GM23338 (cell line): ENCODE data around the gene DNAJB13. TPM values are rescaled to one million over a fixed set of nuclear protein-coding genes. Genes with fewer than 3 reads are reported as not detected.

Experiments
- ATAC-seq: fragments of 200-7000 bp; cut with Tn5 transposase; 3 replicates; pipeline ENCODE4 v1.9.1; 2020
- DNase-seq: peaks from one replicate; pipeline ENCODE4 v3.0.0-alpha.2; 2015; ENCODE audit warnings: low spot score
- H2AFZ ChIP-seq: fragments of 200-600 bp; sonication (generic); 2 replicates; pipeline ENCODE4 v1.8.0; 2016; ENCODE audit warnings: antibody characterized with exemption, mild to moderate bottlenecking, moderate library complexity
- H3F3A ChIP-seq: fragments of 200-600 bp; sonication (generic); replicated peaks from 2 replicates; pipeline ENCODE4 v1.8.0; 2017; ENCODE audit warnings: antibody characterized with exemption, mixed run types, low read depth
- H3K27ac ChIP-seq: fragments of 200-600 bp; sonication (generic); 2 replicates; pipeline ENCODE4 v1.6.1; 2016; ENCODE audit warnings: low read depth
- H3K27me3 ChIP-seq: fragments of 200-600 bp; sonication (generic); 2 replicates; pipeline ENCODE4 v1.8.0; 2016; ENCODE audit warnings: mild to moderate bottlenecking, mixed run types, moderate library complexity; ENCODE audit not compliant: insufficient read depth
- H3K36me3 ChIP-seq: fragments of 200-600 bp; sonication (generic); 2 replicates; pipeline ENCODE4 v1.8.0; 2016; ENCODE audit warnings: mild to moderate bottlenecking; ENCODE audit not compliant: insufficient read depth
- H3K4me1 ChIP-seq: fragments of 200-600 bp; sonication (generic); 2 replicates; pipeline ENCODE4 v1.8.0; 2016; ENCODE audit warnings: mild to moderate bottlenecking, moderate library complexity; ENCODE audit not compliant: insufficient read depth
- H3K4me2 ChIP-seq: fragments of 200-600 bp; sonication (generic); 2 replicates; pipeline ENCODE4 v1.7.1; 2017; ENCODE audit warnings: mixed run types
- H3K4me3 ChIP-seq: fragments of 200-600 bp; sonication (generic); 2 replicates; pipeline ENCODE4 v1.6.1; 2016; ENCODE audit warnings: mixed run types
- H3K79me2 ChIP-seq: fragments of 200-600 bp; sonication (generic); replicated peaks from 2 replicates; pipeline ENCODE4 v1.8.0; 2017; ENCODE audit warnings: mild to moderate bottlenecking; ENCODE audit not compliant: insufficient read depth
- H3K9me2 ChIP-seq: fragments of 200-600 bp; sonication (generic); 2 replicates; pipeline ENCODE4 v1.8.0; 2017; ENCODE audit not compliant: insufficient read depth
- H4K20me1 ChIP-seq: fragments of 200-600 bp; sonication (generic); replicated peaks from 2 replicates; pipeline ENCODE4 v1.8.0; 2017; ENCODE audit warnings: mild to moderate bottlenecking; ENCODE audit not compliant: insufficient read depth
- H3K27ac Mint-ChIP-seq: 2 replicates; pipeline ENCODE4 v1.8.0; 2020; ENCODE audit warnings: inconsistent platforms, mild to moderate bottlenecking, moderate library complexity, mixed read lengths
- H3K27me3 Mint-ChIP-seq: 3 replicates; pipeline ENCODE4 v1.8.0; 2022; ENCODE audit warnings: low read depth, mild to moderate bottlenecking, moderate library complexity, mixed read lengths, inconsistent platforms; ENCODE audit not compliant: insufficient read depth, poor library complexity
- H3K36me3 Mint-ChIP-seq: 3 replicates; pipeline ENCODE4 v1.8.0; 2021; ENCODE audit warnings: low read depth, mild to moderate bottlenecking, inconsistent platforms, moderate library complexity, mixed read lengths
- H3K4me1 Mint-ChIP-seq: 3 replicates; pipeline ENCODE4 v1.8.0; 2020; ENCODE audit warnings: mild to moderate bottlenecking, inconsistent platforms, mixed read lengths
- H3K4me3 Mint-ChIP-seq: 3 replicates; pipeline ENCODE4 v1.8.0; 2021; ENCODE audit warnings: moderate library complexity, mild to moderate bottlenecking, inconsistent platforms, mixed read lengths
- H3K9me3 Mint-ChIP-seq: 3 replicates; pipeline ENCODE4 v1.8.0; 2020; ENCODE audit warnings: moderate library complexity, mild to moderate bottlenecking, inconsistent platforms, mixed read lengths
- CREB1 ChIP-seq: fragments of 250-450 bp; sonication (Bioruptor Pico); IDR thresholded peaks from 2 replicates; pipeline ENCODE4 v1.5.0; 2020; ENCODE audit warnings: low read depth, mild to moderate bottlenecking, moderate library complexity
- CTCF ChIP-seq, 2 experiments: fragments of 200-600 bp in 1 of 2; sonication (generic) in 1 of 2; conservative IDR thresholded peaks; 2 replicates each; pipeline versions ENCODE4 v1.5.1 to v1.6.1; 2016 to 2017; ENCODE audit warnings: antibody characterized with exemption in 2 of 2, low read depth in 2 of 2, mild to moderate bottlenecking in 2 of 2, moderate library complexity in 1 of 2
- ETS1 ChIP-seq: IDR thresholded peaks from 2 replicates; pipeline ENCODE4 v1.6.1; 2016; ENCODE audit warnings: antibody characterized with exemption
- EZH2 ChIP-seq: fragments of 200-600 bp; sonication (generic); IDR thresholded peaks from one replicate; pipeline ENCODE4 v1.8.0; 2017; ENCODE audit warnings: antibody characterized with exemption, mild to moderate bottlenecking, low read depth; ENCODE audit not compliant: unreplicated experiment
- EZH2phosphoT487 ChIP-seq: fragments of 200-600 bp; sonication (generic); IDR thresholded peaks from one replicate; pipeline ENCODE4 v1.8.1; 2018; ENCODE audit warnings: antibody characterized with exemption; ENCODE audit not compliant: unreplicated experiment
- JUNB ChIP-seq: IDR thresholded peaks from one replicate; pipeline ENCODE4 v1.6.1; 2016; ENCODE audit warnings: antibody characterized with exemption; ENCODE audit not compliant: unreplicated experiment
- NANOG ChIP-seq: IDR thresholded peaks from 2 replicates; pipeline ENCODE4 v1.6.1; 2016; ENCODE audit warnings: antibody characterized with exemption, borderline replicate concordance
- POLR2AphosphoS5 ChIP-seq: IDR thresholded peaks from 2 replicates; pipeline ENCODE4 v1.6.1; 2016; ENCODE audit warnings: antibody characterized with exemption, low read depth
- REST ChIP-seq: IDR thresholded peaks from one replicate; pipeline ENCODE4 v1.6.1; 2018; ENCODE audit warnings: antibody characterized with exemption; ENCODE audit not compliant: unreplicated experiment
- STAT1 ChIP-seq: IDR thresholded peaks from one replicate; pipeline ENCODE4 v1.6.1; 2016; ENCODE audit warnings: antibody characterized with exemption; ENCODE audit not compliant: unreplicated experiment
- ZNF114 ChIP-seq: fragments of 250-450 bp; sonication (Bioruptor Pico); IDR thresholded peaks from 2 replicates; pipeline ENCODE4 v1.5.0; 2020; ENCODE audit warnings: mild to moderate bottlenecking, moderate library complexity
- ZNF331 ChIP-seq: fragments of 250-450 bp; sonication (Bioruptor Pico); IDR thresholded peaks from 2 replicates; pipeline ENCODE4 v1.5.0; 2020; ENCODE audit warnings: low read depth, mild to moderate bottlenecking, moderate library complexity
- ZNF462 ChIP-seq: fragments of 250-450 bp; sonication (Bioruptor Pico); IDR thresholded peaks from 2 replicates; pipeline ENCODE4 v1.5.0; 2020; ENCODE audit warnings: mild to moderate bottlenecking, moderate library complexity
- polyA plus RNA-seq: library from polyadenylated mRNA; unstranded; fragments of >200 nt; fragmentation: Nextera tagmentation; extraction: Ambion mirVana; gene quantifications from 2 replicates; pipeline ENCODE4 v1.2.1, GENCODE V29; 2016
- total RNA-seq: library from RNA; depleted of rRNA; stranded (reverse); fragments of >200 nt; shearing (Covaris generic); gene quantifications from 2 replicates; pipeline ENCODE4 v1.2.3, GENCODE V29; 2014

Gene DNAJB13
- total and polyA plus RNA-seq, 2 experiments from 2014 or later = 0.14 to 0.32 TPM

GRCh38 chr11:74018331-74019005 is 67.6 kb downstream of the DNAJB13 start:
- Mint-ChIP-seq H3K36me3 (peaks cover 13% of the 10 kb centered on the region), H3K4me3 (no peak overlapping the region), H3K27me3 (peaks cover 1% of the 10 kb centered on the region), H3K9me3 (no peaks in the 10 kb centered on the region), H3K27ac (no peak overlapping the region), H3K4me1 (peaks cover 1% of the 10 kb centered on the region; the same call in 2 of the 3 replicates)
- Histone ChIP-seq H3K27me3 (no peaks in the 10 kb centered on the region), H4K20me1 (no peaks in the 10 kb centered on the region), H2AFZ (no peak overlapping the region), H3K4me3 (no peak overlapping the region), H3K4me1 (no peaks in the 10 kb centered on the region), H3K79me2 (no peaks in the 10 kb centered on the region), H3K27ac (no peak overlapping the region), H3F3A (no peaks in the 10 kb centered on the region), H3K4me2 (no peak overlapping the region), H3K9me2 (no peaks in the 10 kb centered on the region; the same call in 1 of the 2 replicates), H3K36me3 (no peaks in the 10 kb centered on the region)
- DNase-seq = no peak
- ATAC-seq = no peak
- TF ChIP-seq ZNF331 (CRISPR knock-in tag) (no peak), REST (no peak), CREB1 (CRISPR knock-in tag) (no peak), ZNF114 (CRISPR knock-in tag) (no peak), POLR2AphosphoS5 (no peak), STAT1 (no peak), EZH2phosphoT487 (no peak), CTCF (conservative IDR thresholded peaks at IDR 0.05; ENCODE audit: low read depth in 2 of 2) (no peak), NANOG (no peak), ZNF462 (CRISPR knock-in tag) (no peak), JUNB (no peak), EZH2 (no peak), ETS1 (no peak)
